Measurements from ENCODE around the gene OXER1.

DNA sequence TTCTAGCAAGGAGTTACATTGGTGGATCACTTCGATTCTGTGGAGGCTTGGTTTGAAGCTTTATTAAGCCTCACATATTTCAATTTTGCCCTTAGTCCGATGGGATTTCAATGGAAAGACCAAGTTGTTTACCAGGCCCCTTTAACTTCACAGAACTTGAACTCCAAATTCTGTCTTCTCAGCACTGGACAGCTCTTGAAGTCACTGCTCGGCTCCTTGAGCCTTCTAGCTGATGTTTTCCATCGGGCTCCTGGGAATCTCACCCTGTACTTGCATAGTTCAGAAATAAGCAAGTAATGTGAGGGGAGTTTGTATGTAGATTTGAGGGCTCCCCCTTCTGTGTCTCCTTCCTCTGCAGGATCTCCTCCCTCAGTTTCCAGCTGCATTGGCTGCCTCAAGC lies 15.1 kb downstream of the OXER1 start:
- TF ChIP-seq, protein P1, sequence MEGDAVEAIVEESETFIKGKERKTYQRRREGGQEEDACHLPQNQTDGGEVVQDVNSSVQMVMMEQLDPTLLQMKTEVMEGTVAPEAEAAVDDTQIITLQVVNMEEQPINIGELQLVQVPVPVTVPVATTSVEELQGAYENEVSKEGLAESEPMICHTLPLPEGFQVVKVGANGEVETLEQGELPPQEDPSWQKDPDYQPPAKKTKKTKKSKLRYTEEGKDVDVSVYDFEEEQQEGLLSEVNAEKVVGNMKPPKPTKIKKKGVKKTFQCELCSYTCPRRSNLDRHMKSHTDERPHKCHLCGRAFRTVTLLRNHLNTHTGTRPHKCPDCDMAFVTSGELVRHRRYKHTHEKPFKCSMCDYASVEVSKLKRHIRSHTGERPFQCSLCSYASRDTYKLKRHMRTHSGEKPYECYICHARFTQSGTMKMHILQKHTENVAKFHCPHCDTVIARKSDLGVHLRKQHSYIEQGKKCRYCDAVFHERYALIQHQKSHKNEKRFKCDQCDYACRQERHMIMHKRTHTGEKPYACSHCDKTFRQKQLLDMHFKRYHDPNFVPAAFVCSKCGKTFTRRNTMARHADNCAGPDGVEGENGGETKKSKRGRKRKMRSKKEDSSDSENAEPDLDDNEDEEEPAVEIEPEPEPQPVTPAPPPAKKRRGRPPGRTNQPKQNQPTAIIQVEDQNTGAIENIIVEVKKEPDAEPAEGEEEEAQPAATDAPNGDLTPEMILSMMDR (IDR thresholded peaks at IDR 0.05): no peak
- TF ChIP-seq POLR2A (IDR thresholded peaks at IDR 0.05): no peak
